Forelimb muscle (tissue), 1 donor: ENCODE results near the gene PDGFA. TPM values are rescaled to one million over a fixed set of nuclear protein-coding genes. Genes with fewer than 3 reads are reported as not detected.
A peak's percentile ranks its signal among the peaks of the same experiment; 100 is the strongest.

Source experiments
- DNase-seq: peaks from one replicate; pipeline ENCODE4 v3.0.0-alpha.2; 2013; ENCODE audit warnings: low read depth
- polyA plus RNA-seq: library from polyadenylated mRNA; unstranded; fragments of 120-200 nt; gene quantifications from one replicate; pipeline ENCODE4 v1.2.1, GENCODE V29; 2013; ENCODE audit not compliant: insufficient read length

PDGFA gene
- polyA plus RNA-seq, 1 donor: 31.9 TPM

GRCh38 chr7:474605-475424 is 44.8 kb downstream of the PDGFA start:
- no peak for DNase-seq

- DNase-seq: no peak
These were observed 45.6 kb downstream of the PDGFA start for GRCh38 chr7:473870-474604.

GRCh38 chr7:473211-473734 is 46.4 kb downstream of the PDGFA start:
- no peak for DNase-seq

GRCh38 chr7:472640-472957 is 47.0 kb downstream of the PDGFA start:
- no peak for DNase-seq

GRCh38 chr7:471866-472639 is 47.6 kb downstream of the PDGFA start:
- peak; percentile 24 for DNase-seq

GRCh38 chr7:471191-471865 is 48.3 kb downstream of the PDGFA start:
- no peak for DNase-seq

- no peak for DNase-seq
These were observed 50.1 kb downstream of the PDGFA start for GRCh38 chr7:469563-469961.

- DNase-seq: no peak
These were observed 50.7 kb downstream of the PDGFA start for GRCh38 chr7:468681-469562.

- DNase-seq: no peak
These were observed 51.6 kb downstream of the PDGFA start for GRCh38 chr7:467856-468545.

- DNase-seq: no peak
These were observed 52.2 kb downstream of the PDGFA start for GRCh38 chr7:467393-467828.

GRCh38 chr7:466465-467191 is 53.0 kb downstream of the PDGFA start:
- no peak for DNase-seq

GRCh38 chr7:465710-466400 is 53.8 kb downstream of the PDGFA start:
- no peak for DNase-seq

GRCh38 chr7:464454-465401 is 54.9 kb downstream of the PDGFA start:
- DNase-seq: peak; percentile 61

- no peak for DNase-seq
These were observed 55.7 kb downstream of the PDGFA start for GRCh38 chr7:463817-464453.

- DNase-seq: no peak
These were observed 56.3 kb downstream of the PDGFA start for GRCh38 chr7:463362-463781.

GRCh38 chr7:462173-463103 is 57.2 kb downstream of the PDGFA start:
- DNase-seq: no peak
